Naive B cell (primary cell): ENCODE results near the gene KLK12. TPM values are rescaled to one million over a fixed set of nuclear protein-coding genes. Genes with fewer than 3 reads are reported as not detected.

Experiments
- ATAC-seq, 2 donors: fragments of 150-1000 bp; cut with Tn5 transposase; 2 replicates each; pipeline ENCODE4 v1.10.0; 2021; ENCODE audit warnings: low read depth in 2 of 2, mild to moderate bottlenecking in 2 of 2, moderate library complexity in 2 of 2
- DNase-seq: peaks from one replicate; pipeline ENCODE4 v3.0.0; 2022
- H3K27ac Mint-ChIP-seq, 6 donors: one replicate each; pipeline ENCODE4 v1.8.0; 2020 to 2022; ENCODE audit warnings: mild to moderate bottlenecking in 6 of 6, mixed read lengths in 6 of 6, moderate library complexity in 5 of 6, inconsistent platforms in 2 of 6
- H3K27me3 Mint-ChIP-seq, 3 donors: one replicate each; pipeline ENCODE4 v1.8.0; 2021 to 2022; ENCODE audit warnings: mixed read lengths in 3 of 3, mild to moderate bottlenecking in 1 of 3
- H3K36me3 Mint-ChIP-seq, 2 donors: one replicate each; pipeline ENCODE4 v1.8.0; 2020 to 2022; ENCODE audit warnings: mixed read lengths in 2 of 2, inconsistent platforms in 1 of 2, mild to moderate bottlenecking in 1 of 2
- H3K4me1 Mint-ChIP-seq, 3 donors: one replicate each; pipeline ENCODE4 v1.8.0; 2020 to 2022; ENCODE audit warnings: mixed read lengths in 3 of 3, inconsistent platforms in 1 of 3, mild to moderate bottlenecking in 1 of 3, moderate library complexity in 1 of 3
- H3K4me3 Mint-ChIP-seq, 8 donors: one replicate each; pipeline ENCODE4 v1.8.0; 2020 to 2022; ENCODE audit warnings: mild to moderate bottlenecking in 8 of 8, mixed read lengths in 8 of 8, moderate library complexity in 8 of 8, inconsistent platforms in 2 of 8
- H3K9me3 Mint-ChIP-seq, 7 donors: one replicate each; pipeline ENCODE4 v1.8.0; 2020 to 2022; ENCODE audit warnings: mixed read lengths in 7 of 7, mild to moderate bottlenecking in 5 of 7, inconsistent platforms in 2 of 7, moderate library complexity in 1 of 7
- polyA plus RNA-seq, 6 donors: library from polyadenylated mRNA; unstranded; fragments of 300-500 nt; fragmentation: Illumina TruSeq; gene quantifications; one replicate each; pipeline ENCODE4 v1.2.3, GENCODE V29; 2021; ENCODE audit warnings: low read depth in 6 of 6

Gene KLK12
- polyA plus RNA-seq, 6 donors from 2014 or later: not detected

GRCh38 chr19:51066393-51067186, 31.8 kb upstream of the KLK12 start:
- ATAC-seq (no peak), DNase-seq (no peak)
- peaks cover 0 to 4% (median 2%) of the 10 kb centered on the region in 3 donors for H3K4me1 Mint-ChIP-seq
- no peak overlapping the region for H3K27ac Mint-ChIP-seq
- peaks cover 0 to 25% of the 10 kb centered on the region in 2 donors for H3K36me3 Mint-ChIP-seq
- H3K27me3 Mint-ChIP-seq: peaks cover 11 to 29% (median 13%) of the 10 kb centered on the region in 3 donors
- H3K9me3 Mint-ChIP-seq: peaks cover 2 to 15% (median 9%) of the 10 kb centered on the region in 7 donors
- H3K4me3 Mint-ChIP-seq: peak overlapping the region in 2 of 8 donors; percentile 1 to 19

- DNase-seq: no peak
- Mint-ChIP-seq H3K4me3 (peak overlapping the region in 6 of 8 donors; percentile 25 to 78 (median 48)), H3K4me1 (peaks cover 0 to 4% (median 2%) of the 10 kb centered on the region in 3 donors), H3K27me3 (peaks cover 23 to 37% (median 25%) of the 10 kb centered on the region in 3 donors), H3K9me3 (peaks cover 8 to 22% (median 11%) of the 10 kb centered on the region in 7 donors), H3K36me3 (peaks cover 0 to 36% of the 10 kb centered on the region in 2 donors), H3K27ac (peak overlapping the region in 1 of 6 donors; percentile 15)
- no peak for ATAC-seq
Measured at GRCh38 chr19:51065221-51065960, 30.6 kb upstream of the KLK12 start.

- peak within 1 kb of the TSS in 6 of 8 donors; percentile 25 to 78 (median 48) for H3K4me3 Mint-ChIP-seq
- H3K36me3 Mint-ChIP-seq: peaks cover 0 to 36% of the 10 kb centered on the region in 2 donors
- no peak for ATAC-seq
- H3K9me3 Mint-ChIP-seq: peaks cover 8 to 22% (median 11%) of the 10 kb centered on the region in 7 donors
- peaks cover 29 to 37% (median 31%) of the 10 kb centered on the region in 3 donors for H3K27me3 Mint-ChIP-seq
- no peak for DNase-seq
- H3K4me1 Mint-ChIP-seq: peaks cover 0 to 4% (median 2%) of the 10 kb centered on the region in 3 donors
- H3K27ac Mint-ChIP-seq: peak within 1 kb of the TSS in 2 of 6 donors; percentile 15 to 36
Measured at GRCh38 chr19:51064534-51065220, 29.9 kb upstream of the KLK12 start, which contains the start of gene KLK13. KLK13 (minus strand) TSS chr19:51065092; CDS start chr19:51065067, 25 bp downstream.

DNA sequence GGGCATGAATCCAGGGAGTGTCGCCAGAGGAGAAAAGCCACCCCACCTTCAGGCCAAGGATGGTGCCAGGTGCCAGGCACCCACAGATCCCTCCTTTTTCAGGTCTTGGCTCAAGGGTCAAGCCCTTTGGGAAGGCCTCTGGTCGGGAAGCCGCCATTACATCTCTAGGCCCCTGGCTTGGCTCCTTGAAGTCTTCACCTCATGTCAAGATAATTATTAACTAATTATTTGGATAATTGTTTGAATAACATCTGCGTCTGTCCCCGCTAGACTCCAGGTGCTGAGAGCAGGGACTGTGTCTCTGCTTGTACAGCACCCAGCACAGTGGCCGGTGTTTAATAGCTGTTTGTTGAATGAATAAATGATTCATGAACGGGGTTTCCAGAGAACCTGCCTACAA, 28.9 kb upstream of the KLK12 start:
- DNase-seq (no peak), ATAC-seq (no peak)
- peaks cover 0 to 4% (median 2%) of the 10 kb centered on the region in 3 donors for H3K4me1 Mint-ChIP-seq
- peaks cover 8 to 22% (median 11%) of the 10 kb centered on the region in 7 donors for H3K9me3 Mint-ChIP-seq
- peaks cover 0 to 36% of the 10 kb centered on the region in 2 donors for H3K36me3 Mint-ChIP-seq
- H3K27ac Mint-ChIP-seq: no peak overlapping the region
- H3K27me3 Mint-ChIP-seq: peaks cover 34 to 37% (median 36%) of the 10 kb centered on the region in 3 donors
- peak overlapping the region in 1 of 8 donors; percentile 52 for H3K4me3 Mint-ChIP-seq

GRCh38 chr19:51060973-51061372, 26.2 kb upstream of the KLK12 start:
- no peak overlapping the region for H3K4me3 Mint-ChIP-seq
- peaks cover 2 to 14% (median 9%) of the 10 kb centered on the region in 7 donors for H3K9me3 Mint-ChIP-seq
- H3K27me3 Mint-ChIP-seq: peaks cover 31 to 51% (median 44%) of the 10 kb centered on the region in 3 donors
- H3K27ac Mint-ChIP-seq: no peak overlapping the region
- ATAC-seq (no peak), DNase-seq (no peak)
- H3K4me1 Mint-ChIP-seq: peaks cover 0 to 4% (median 2%) of the 10 kb centered on the region in 3 donors
- peaks cover 0 to 21% of the 10 kb centered on the region in 2 donors for H3K36me3 Mint-ChIP-seq

DNA sequence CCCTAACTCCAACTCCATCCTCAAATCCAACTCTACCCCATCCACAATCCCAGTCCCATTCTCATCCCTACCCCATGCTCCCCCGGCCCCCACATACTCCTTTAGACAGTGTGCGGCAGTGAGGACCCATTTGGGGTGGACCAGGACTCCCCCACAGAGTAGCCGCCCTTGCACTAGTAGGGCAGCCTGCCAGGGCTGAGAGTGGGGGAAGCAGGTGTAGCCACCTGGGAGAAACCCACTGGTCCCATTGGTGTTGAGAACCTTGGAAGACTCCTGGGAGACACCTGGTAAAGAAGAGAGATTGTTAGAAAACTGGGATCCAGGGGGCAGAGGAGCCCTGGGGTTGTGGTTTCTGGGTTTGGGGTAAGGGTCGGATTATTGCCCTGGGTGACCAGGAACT, 25.5 kb upstream of the KLK12 start:
- peaks cover 2 to 14% (median 8%) of the 10 kb centered on the region in 7 donors for H3K9me3 Mint-ChIP-seq

DNA sequence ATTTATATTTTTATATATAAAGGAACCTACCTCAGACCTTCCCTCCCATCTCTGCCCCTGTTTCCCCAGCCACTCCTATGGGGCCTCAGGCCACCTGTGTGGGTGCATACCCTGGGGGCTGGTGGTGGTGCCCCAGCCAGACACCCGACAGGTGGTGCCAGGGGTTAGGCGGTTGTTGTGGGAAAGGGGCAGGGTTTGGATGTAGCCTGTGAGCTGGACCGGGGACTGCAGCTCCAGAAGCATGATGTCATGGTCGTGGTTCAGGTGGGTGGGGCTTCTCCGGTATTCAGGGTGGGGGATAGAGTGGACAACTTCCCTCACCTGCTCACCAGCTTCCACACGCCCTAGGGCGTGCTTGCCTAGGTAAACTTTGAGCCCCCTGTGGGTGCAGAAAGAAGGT, 24.9 kb upstream of the KLK12 start:
- H3K4me3 Mint-ChIP-seq: no peak overlapping the region
- DNase-seq (no peak), ATAC-seq (no peak)
- H3K9me3 Mint-ChIP-seq: peaks cover 2 to 14% (median 8%) of the 10 kb centered on the region in 7 donors
- H3K27ac Mint-ChIP-seq: no peak overlapping the region
- no peaks in the 10 kb centered on the region for H3K4me1 Mint-ChIP-seq
- H3K36me3 Mint-ChIP-seq: peaks cover 0 to 13% of the 10 kb centered on the region in 2 donors
- peaks cover 29 to 63% (median 53%) of the 10 kb centered on the region in 3 donors for H3K27me3 Mint-ChIP-seq

More for the DNA sequence above, 25.5 kb upstream of the KLK12 start:
- ATAC-seq (no peak), DNase-seq (no peak)
- no peak overlapping the region for H3K27ac Mint-ChIP-seq
- H3K36me3 Mint-ChIP-seq: peaks cover 0 to 14% of the 10 kb centered on the region in 2 donors
- H3K4me1 Mint-ChIP-seq: peaks cover 0 to 2% (median 1%) of the 10 kb centered on the region in 3 donors
- no peak overlapping the region for H3K4me3 Mint-ChIP-seq
- peaks cover 29 to 58% (median 49%) of the 10 kb centered on the region in 3 donors for H3K27me3 Mint-ChIP-seq

GRCh38 chr19:51055866-51056265, 21.1 kb upstream of the KLK12 start:
- H3K27ac Mint-ChIP-seq: no peak overlapping the region
- ATAC-seq: no peak

DNA sequence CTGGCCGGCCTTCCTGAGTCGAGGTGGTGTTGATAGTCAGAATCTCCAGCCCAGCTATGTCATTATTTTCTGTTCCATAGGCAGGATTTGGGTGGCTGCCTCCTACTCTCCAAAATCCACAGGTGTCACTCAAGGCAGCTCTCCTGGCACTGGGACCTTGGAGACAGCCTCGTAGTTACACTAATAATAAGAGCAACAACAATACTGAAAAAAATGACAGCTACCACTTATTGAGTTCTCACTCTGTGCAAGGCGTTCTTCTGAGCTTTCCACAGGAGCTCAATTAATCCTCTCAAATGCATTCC, 12.2 kb upstream of the KLK12 start:
- H3K36me3 Mint-ChIP-seq: no peaks in the 10 kb centered on the region
- ATAC-seq (no peak), DNase-seq (no peak)
- H3K9me3 Mint-ChIP-seq: peaks cover 0 to 24% (median 15%) of the 10 kb centered on the region in 7 donors
- H3K4me3 Mint-ChIP-seq: no peak overlapping the region
- H3K27ac Mint-ChIP-seq: no peak overlapping the region
- H3K4me1 Mint-ChIP-seq: no peaks in the 10 kb centered on the region
- H3K27me3 Mint-ChIP-seq: peaks cover 15 to 33% (median 26%) of the 10 kb centered on the region in 3 donors

More at GRCh38 chr19:51055866-51056265, 21.1 kb upstream of the KLK12 start:
- DNase-seq: no peak
- Mint-ChIP-seq H3K4me1 (no peaks in the 10 kb centered on the region), H3K36me3 (peaks cover 0 to 4% of the 10 kb centered on the region in 2 donors), H3K9me3 (peaks cover 0 to 6% (median 3%) of the 10 kb centered on the region in 7 donors), H3K27me3 (peaks cover 24 to 64% (median 50%) of the 10 kb centered on the region in 3 donors), H3K4me3 (no peak overlapping the region)

- Mint-ChIP-seq H3K9me3 (peaks cover 0 to 12% (median 5%) of the 10 kb centered on the region in 7 donors), H3K36me3 (no peaks in the 10 kb centered on the region), H3K27me3 (peaks cover 11 to 33% (median 24%) of the 10 kb centered on the region in 3 donors), H3K27ac (no peak overlapping the region), H3K4me1 (no peaks in the 10 kb centered on the region), H3K4me3 (no peak overlapping the region)
- no peak for ATAC-seq
- DNase-seq: no peak
Measured at GRCh38 chr19:51044327-51044726, 9.5 kb upstream of the KLK12 start.

GRCh38 chr19:51043497-51043896, 8.7 kb upstream of the KLK12 start:
- DNase-seq (no peak), ATAC-seq (no peak)
- H3K27ac Mint-ChIP-seq: no peak overlapping the region
- no peaks in the 10 kb centered on the region for H3K36me3 Mint-ChIP-seq
- no peaks in the 10 kb centered on the region for H3K4me1 Mint-ChIP-seq
- peaks cover 0 to 8% (median 2%) of the 10 kb centered on the region in 7 donors for H3K9me3 Mint-ChIP-seq
- peaks cover 6 to 26% (median 16%) of the 10 kb centered on the region in 3 donors for H3K27me3 Mint-ChIP-seq
- H3K4me3 Mint-ChIP-seq: no peak overlapping the region

DNA sequence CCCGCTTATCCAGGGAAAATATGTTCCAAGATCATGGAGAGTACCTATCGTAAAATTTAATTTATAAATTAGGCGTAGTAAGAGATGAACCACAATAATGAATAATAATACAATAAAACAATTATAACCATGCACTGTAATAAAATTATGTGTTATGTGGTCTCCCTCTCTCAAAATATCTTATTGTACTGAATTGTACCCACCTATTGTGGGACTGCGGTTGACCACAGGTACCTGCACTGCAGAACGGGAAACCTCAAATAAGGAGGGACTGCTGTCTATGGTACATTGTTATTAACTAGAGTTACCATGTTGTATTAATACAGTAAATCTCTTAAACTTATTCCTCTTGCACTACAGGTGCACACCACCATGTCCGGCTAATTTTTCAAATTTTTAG, 5.3 kb upstream of the KLK12 start:
- Mint-ChIP-seq H3K4me3 (no peak overlapping the region), H3K9me3 (peaks cover 0 to 8% (median 2%) of the 10 kb centered on the region in 7 donors), H3K27ac (no peak overlapping the region), H3K27me3 (peaks cover 5 to 11% (median 11%) of the 10 kb centered on the region in 3 donors), H3K4me1 (no peaks in the 10 kb centered on the region), H3K36me3 (no peaks in the 10 kb centered on the region)
- no peak for DNase-seq
- no peak for ATAC-seq

DNA sequence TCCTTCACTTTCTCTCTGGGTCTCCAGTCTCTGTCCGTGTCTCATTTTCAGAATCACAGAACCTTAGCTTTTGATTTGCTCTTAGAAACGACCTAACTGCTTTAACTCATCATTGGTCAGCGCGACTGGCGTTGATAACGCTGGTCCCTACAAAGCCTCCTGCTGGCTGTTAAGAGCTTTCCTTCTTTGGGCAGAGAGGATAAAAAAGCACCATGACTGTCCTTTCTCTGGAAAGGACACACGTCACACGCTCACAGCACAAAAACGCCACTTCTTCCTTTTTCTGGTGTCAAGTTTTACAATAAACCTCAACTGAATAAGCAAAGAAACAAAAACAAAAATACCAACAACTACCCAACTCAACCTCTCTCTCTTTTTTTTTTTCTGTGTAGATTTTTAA, 1.7 kb upstream of the KLK12 start:
- H3K4me3 Mint-ChIP-seq: no peak overlapping the region
- peak overlapping the region in 1 of 6 donors; percentile 56 for H3K27ac Mint-ChIP-seq
- DNase-seq (no peak), ATAC-seq (no peak)
- peaks cover 0 to 3% of the 10 kb centered on the region in 2 donors for H3K36me3 Mint-ChIP-seq
- peaks cover 9 to 34% (median 30%) of the 10 kb centered on the region in 3 donors for H3K27me3 Mint-ChIP-seq
- H3K9me3 Mint-ChIP-seq: peaks cover 0 to 2% (median 0%) of the 10 kb centered on the region in 7 donors
- no peaks in the 10 kb centered on the region for H3K4me1 Mint-ChIP-seq
